ENCODE data around the gene CPNE4. TPM values are rescaled to one million over a fixed set of nuclear protein-coding genes. Genes with fewer than 3 reads are reported as not detected.

Gene CPNE4
- total RNA-seq, 1 experiment from 2014 or later: 1.9 TPM

DNA sequence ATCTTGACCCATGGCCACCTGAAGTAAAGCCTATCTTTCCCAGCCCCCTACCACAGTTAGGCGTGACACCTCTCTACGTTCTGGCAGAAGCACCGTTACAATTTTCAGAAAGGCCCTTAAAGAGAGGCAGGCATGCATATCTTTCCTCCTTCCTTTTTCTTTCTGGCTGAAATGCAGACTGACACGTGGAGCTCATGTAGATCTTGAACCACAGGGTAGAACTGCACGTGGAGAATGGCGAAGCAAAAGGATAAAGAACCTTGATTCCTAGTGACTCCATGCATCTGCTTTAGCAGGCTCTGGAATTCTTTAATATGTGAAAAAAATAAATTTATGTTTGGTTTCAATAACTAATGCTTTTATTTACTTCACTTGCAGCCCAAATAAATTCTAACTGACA is 166.6 kb downstream of the CPNE4 start:
- H3K4me2 ChIP-seq (ENCODE audit: insufficient read depth, insufficient read length, low read length): no peak overlapping the region
- TF ChIP-seq, protein P1, sequence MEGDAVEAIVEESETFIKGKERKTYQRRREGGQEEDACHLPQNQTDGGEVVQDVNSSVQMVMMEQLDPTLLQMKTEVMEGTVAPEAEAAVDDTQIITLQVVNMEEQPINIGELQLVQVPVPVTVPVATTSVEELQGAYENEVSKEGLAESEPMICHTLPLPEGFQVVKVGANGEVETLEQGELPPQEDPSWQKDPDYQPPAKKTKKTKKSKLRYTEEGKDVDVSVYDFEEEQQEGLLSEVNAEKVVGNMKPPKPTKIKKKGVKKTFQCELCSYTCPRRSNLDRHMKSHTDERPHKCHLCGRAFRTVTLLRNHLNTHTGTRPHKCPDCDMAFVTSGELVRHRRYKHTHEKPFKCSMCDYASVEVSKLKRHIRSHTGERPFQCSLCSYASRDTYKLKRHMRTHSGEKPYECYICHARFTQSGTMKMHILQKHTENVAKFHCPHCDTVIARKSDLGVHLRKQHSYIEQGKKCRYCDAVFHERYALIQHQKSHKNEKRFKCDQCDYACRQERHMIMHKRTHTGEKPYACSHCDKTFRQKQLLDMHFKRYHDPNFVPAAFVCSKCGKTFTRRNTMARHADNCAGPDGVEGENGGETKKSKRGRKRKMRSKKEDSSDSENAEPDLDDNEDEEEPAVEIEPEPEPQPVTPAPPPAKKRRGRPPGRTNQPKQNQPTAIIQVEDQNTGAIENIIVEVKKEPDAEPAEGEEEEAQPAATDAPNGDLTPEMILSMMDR (conservative IDR thresholded peaks at IDR 0.05): no peak
- no peak overlapping the region for H3K56ac ChIP-seq (ENCODE audit: insufficient read length, low read depth, low read length)
- no peak overlapping the region for H2BK20ac ChIP-seq (ENCODE audit: low read depth, low read length, poor library complexity, severe bottlenecking)
- DNase-seq: no peak
- H3K18ac ChIP-seq (ENCODE audit: insufficient read length, low read depth, low read length): no peak overlapping the region
- Mint-ChIP-seq H3K4me1 (peaks cover 16% of the 10 kb centered on the region in 2 experiments), H3K36me3 (ENCODE audit: insufficient read depth in 1 of 3, low read depth in 3 of 3) (no peaks in the 10 kb centered on the region), H3K27me3 (ENCODE audit: low read depth) (no peaks in the 10 kb centered on the region), H3K27ac (no peak overlapping the region), H3K9me3 (peaks cover 0 to 2% of the 10 kb centered on the region in 2 experiments; a peak in 2 of 5 replicates), H3K4me3 (no peak overlapping the region)
- no peaks in the 10 kb centered on the region for H4K20me1 ChIP-seq (ENCODE audit: control insufficient read depth, insufficient read depth, insufficient read length)
- H3K4me1 ChIP-seq (ENCODE audit: insufficient read depth, low read length): no peaks in the 10 kb centered on the region
- H2AK5ac ChIP-seq (ENCODE audit: insufficient read length, low read length): no peak overlapping the region
- no peak overlapping the region for H4K8ac ChIP-seq (replicated peaks; ENCODE audit: insufficient read length, low read depth, low read length)
- no peak overlapping the region for H3K14ac ChIP-seq (ENCODE audit: insufficient read depth, low read length)
- H3K27me3 ChIP-seq (ENCODE audit: insufficient read depth, low read length): no peaks in the 10 kb centered on the region
- no peak overlapping the region for H2BK5ac ChIP-seq (ENCODE audit: insufficient read length, low read length)
- H3K79me2 ChIP-seq (ENCODE audit: insufficient read depth, low read length): no peaks in the 10 kb centered on the region
- H3T11ph ChIP-seq (ENCODE audit: low read length): no peak overlapping the region
- no peak overlapping the region for H2BK15ac ChIP-seq (ENCODE audit: low read depth, low read length)
- no CpG with 5 or more reads among the region's 6 CpGs for WGBS (ENCODE audit: extremely low coverage, insufficient read length, low lambda C conversion rate)
- no peak overlapping the region for H2BK12ac ChIP-seq (ENCODE audit: insufficient read length, low read depth, low read length)
- no peak overlapping the region for H2BK120ac ChIP-seq (ENCODE audit: low read depth, low read length, poor library complexity, severe bottlenecking)
- no peaks in the 10 kb centered on the region for H3K79me1 ChIP-seq (ENCODE audit: insufficient read depth, low read depth, low read length, poor library complexity, severe bottlenecking)
- no peak overlapping the region for H2AFZ ChIP-seq (ENCODE audit: low read length)
- no peaks in the 10 kb centered on the region for H3K23me2 ChIP-seq (ENCODE audit: insufficient read length, low read depth, low read length, poor library complexity, severe bottlenecking)
- H3K4ac ChIP-seq (ENCODE audit: low read depth, low read length): no peak overlapping the region
- H3K27ac ChIP-seq (ENCODE audit: insufficient read length, low read depth, low read length): no peak overlapping the region
- H3K9ac ChIP-seq (ENCODE audit: extremely low read depth, insufficient read length, low read length): no peak overlapping the region
- H4K91ac ChIP-seq (ENCODE audit: insufficient read length, low read depth, low read length): no peak overlapping the region
- no peak overlapping the region for H4K5ac ChIP-seq (ENCODE audit: insufficient read length, low read depth, low read length)
- H3K9me3 ChIP-seq (ENCODE audit: control insufficient read depth, low read depth, low read length): no peaks in the 10 kb centered on the region
- H3K23ac ChIP-seq (ENCODE audit: insufficient read length, low read depth, low read length): no peak overlapping the region
